IPS DF 6.9 (cell line): ENCODE measurements around the gene GRK4.

Experiments
- DNase-seq: peaks from one replicate; pipeline ENCODE4 v3.0.0-alpha.2; 2013; ENCODE audit warnings: low read depth, low spot score
- H3K27ac ChIP-seq: one replicate; pipeline ENCODE4 v1.5.1; 2013; ENCODE audit warnings: low read length, control low read depth
- H3K27me3 ChIP-seq: 2 replicates; pipeline ENCODE4 v1.6.1; 2013; ENCODE audit warnings: mild to moderate bottlenecking, low read length; ENCODE audit not compliant: control insufficient read depth, insufficient read depth
- H3K36me3 ChIP-seq: 2 replicates; pipeline ENCODE4 v1.6.1; 2013; ENCODE audit warnings: low read length; ENCODE audit not compliant: control insufficient read depth, insufficient read depth
- H3K4me1 ChIP-seq: 2 replicates; pipeline ENCODE4 v1.6.1; 2013; ENCODE audit warnings: low read length; ENCODE audit not compliant: control insufficient read depth, insufficient read depth
- H3K4me3 ChIP-seq: 2 replicates; pipeline ENCODE4 v1.5.1; 2013; ENCODE audit warnings: mild to moderate bottlenecking, low read length
- H3K9me3 ChIP-seq: 2 replicates; pipeline ENCODE4 v1.6.1; 2013; ENCODE audit warnings: low read length, inconsistent platforms; ENCODE audit not compliant: control insufficient read depth, insufficient read depth
- WGBS: extraction: QIAGEN DNeasy Blood & Tissue Kit; methylation state at CpG from one replicate; pipeline ENCODE4 v1.1.7; 2013; ENCODE audit warnings: mixed read lengths, missing lambda C conversion rate; ENCODE audit not compliant: insufficient read length, insufficient coverage; 5-methylcytosine and 5-hydroxymethylcytosine counted together

The GRK4 gene

GRCh38 chr4:3016961-3017360 is 53.6 kb downstream of the GRK4 start:
- Histone ChIP-seq H3K4me1 (0 out of 2 replicates have a peak, but pooled peaks cover 3% of the 10 kb centered on the region), H3K27me3 (no peaks in the 10 kb centered on the region), H3K9me3 (no peaks in the 10 kb centered on the region), H3K27ac (no peak overlapping the region), H3K36me3 (no peaks in the 10 kb centered on the region), H3K4me3 (no peak overlapping the region)
- DNase-seq = no peak
- no CpG with 5 or more reads among the region's 4 CpGs for WGBS

- Histone ChIP-seq H3K36me3 (no peaks in the 10 kb centered on the region), H3K4me3 (no peak overlapping the region), H3K27ac (no peak overlapping the region), H3K27me3 (no peaks in the 10 kb centered on the region), H3K4me1 (0 out of 2 replicates have a peak, but pooled peaks cover 3% of the 10 kb centered on the region), H3K9me3 (no peaks in the 10 kb centered on the region)
- no CpG with 5 or more reads among the region's 4 CpGs for WGBS
- no peak for DNase-seq
Observed at GRCh38 chr4:3017504-3017903, 54.1 kb downstream of the GRK4 start.

- DNase-seq = no peak
- no CpG with 5 or more reads among the region's 13 CpGs for WGBS
- Histone ChIP-seq H3K36me3 (no peaks in the 10 kb centered on the region), H3K27me3 (no peaks in the 10 kb centered on the region), H3K4me3 (no peak overlapping the region), H3K27ac (no peak overlapping the region), H3K9me3 (no peaks in the 10 kb centered on the region), H3K4me1 (0 out of 2 replicates have a peak, but pooled peaks cover 3% of the 10 kb centered on the region)
Observed at GRCh38 chr4:3019145-3019846, 55.9 kb downstream of the GRK4 start.

GRCh38 chr4:3021127-3021526 is 57.8 kb downstream of the GRK4 start:
- DNase-seq = no peak
- 0 out of 2 replicates have a peak, but pooled peaks cover 3% of the 10 kb centered on the region for H3K4me1 ChIP-seq
- H3K27ac ChIP-seq = no peak overlapping the region
- no peak overlapping the region for H3K4me3 ChIP-seq
- H3K36me3 ChIP-seq = no peaks in the 10 kb centered on the region
- no CpG with 5 or more reads among the region's 6 CpGs for WGBS
- no peaks in the 10 kb centered on the region for H3K27me3 ChIP-seq
- H3K9me3 ChIP-seq = no peaks in the 10 kb centered on the region

- DNase-seq = no peak
- no CpG with 5 or more reads among the region's 8 CpGs for WGBS
- Histone ChIP-seq H3K27me3 (no peaks in the 10 kb centered on the region), H3K4me3 (no peak overlapping the region), H3K4me1 (0 out of 2 replicates have a peak, but pooled peaks cover 3% of the 10 kb centered on the region), H3K36me3 (no peaks in the 10 kb centered on the region), H3K9me3 (no peaks in the 10 kb centered on the region), H3K27ac (no peak overlapping the region)
Observed at GRCh38 chr4:3021627-3022026, 58.3 kb downstream of the GRK4 start.

- Histone ChIP-seq H3K9me3 (no peaks in the 10 kb centered on the region), H3K36me3 (no peaks in the 10 kb centered on the region), H3K27me3 (no peaks in the 10 kb centered on the region), H3K4me3 (no peak overlapping the region), H3K27ac (no peak overlapping the region), H3K4me1 (0 out of 2 replicates have a peak, but pooled peaks cover 3% of the 10 kb centered on the region)
- no peak for DNase-seq
- no CpG with 5 or more reads among the region's 8 CpGs for WGBS
Observed at GRCh38 chr4:3022112-3022511, 58.7 kb downstream of the GRK4 start.

GRCh38 chr4:3022651-3023050 is 59.3 kb downstream of the GRK4 start:
- no CpG with 5 or more reads among the region's 3 CpGs for whole genome bisulfite sequencing

GRCh38 chr4:3025881-3026280 is 62.5 kb downstream of the GRK4 start:
- Histone ChIP-seq H3K27me3 (no peaks in the 10 kb centered on the region), H3K4me1 (0 out of 2 replicates have a peak, but pooled peaks cover 3% of the 10 kb centered on the region), H3K9me3 (no peaks in the 10 kb centered on the region), H3K27ac (no peak overlapping the region), H3K36me3 (no peaks in the 10 kb centered on the region), H3K4me3 (no peak overlapping the region)
- WGBS = no CpG with 5 or more reads among the region's 21 CpGs
- no peak for DNase-seq

More at GRCh38 chr4:3022651-3023050, 59.3 kb downstream of the GRK4 start:
- H3K4me1 ChIP-seq = 0 out of 2 replicates have a peak, but pooled peaks cover 3% of the 10 kb centered on the region
- no peaks in the 10 kb centered on the region for H3K36me3 ChIP-seq
- no peak for DNase-seq
- H3K9me3 ChIP-seq = no peaks in the 10 kb centered on the region
- no peaks in the 10 kb centered on the region for H3K27me3 ChIP-seq
- H3K27ac ChIP-seq = no peak overlapping the region
- no peak overlapping the region for H3K4me3 ChIP-seq

GRCh38 chr4:3026540-3026939 is 63.2 kb downstream of the GRK4 start:
- no CpG with 5 or more reads among the region's 9 CpGs for WGBS
- H3K27me3 ChIP-seq = no peaks in the 10 kb centered on the region
- H3K4me1 ChIP-seq = no peaks in the 10 kb centered on the region
- no peak overlapping the region for H3K27ac ChIP-seq
- H3K9me3 ChIP-seq = no peaks in the 10 kb centered on the region
- no peak for DNase-seq
- H3K36me3 ChIP-seq = no peaks in the 10 kb centered on the region
- H3K4me3 ChIP-seq = no peak overlapping the region

GRCh38 chr4:3029464-3029863 is 66.1 kb downstream of the GRK4 start:
- H3K4me1 ChIP-seq = no peaks in the 10 kb centered on the region
- H3K27ac ChIP-seq = no peak overlapping the region
- H3K9me3 ChIP-seq = no peaks in the 10 kb centered on the region
- no peaks in the 10 kb centered on the region for H3K27me3 ChIP-seq
- no peak for DNase-seq
- no peak overlapping the region for H3K4me3 ChIP-seq
- H3K36me3 ChIP-seq = no peaks in the 10 kb centered on the region
- no CpG with 5 or more reads among the region's 9 CpGs for WGBS
